AG10803 (cell line): ENCODE results near the gene DHRSX.

ENCODE experiments used
- DNase-seq: peaks from one replicate; pipeline ENCODE4 v3.0.0; 2010; ENCODE audit warnings: low read depth
- H3K4me3 ChIP-seq: 2 replicates; pipeline ENCODE4 v1.5.1; 2011; ENCODE audit warnings: mild to moderate bottlenecking, low read length, control low read depth
- CTCF ChIP-seq: conservative IDR thresholded peaks from 2 replicates; pipeline ENCODE4 v1.5.1; 2011; ENCODE audit warnings: mild to moderate bottlenecking, low read length, control low read depth, inconsistent platforms

The DHRSX gene

DNA sequence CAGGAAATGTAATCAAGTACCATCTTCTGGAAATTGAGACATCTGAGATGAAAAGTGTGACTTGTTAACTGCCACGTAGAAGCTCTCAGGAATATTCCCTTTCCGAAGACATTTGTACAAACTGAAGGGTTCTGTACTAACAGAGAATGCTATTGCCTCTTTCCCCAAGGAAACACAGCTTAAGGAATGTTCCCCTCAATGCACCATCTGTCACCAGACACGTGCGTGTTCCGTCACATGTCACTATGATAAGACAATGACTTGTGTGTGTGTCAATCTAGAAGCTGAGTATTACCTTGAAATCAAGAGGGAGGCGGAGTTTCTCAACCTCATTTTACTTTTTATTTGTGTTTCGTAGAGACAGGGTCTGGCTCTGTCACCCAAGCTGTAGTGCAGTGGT is 58.1 kb downstream of the DHRSX start:
- DNase-seq = no peak
- TF ChIP-seq CTCF = no peak

DNA sequence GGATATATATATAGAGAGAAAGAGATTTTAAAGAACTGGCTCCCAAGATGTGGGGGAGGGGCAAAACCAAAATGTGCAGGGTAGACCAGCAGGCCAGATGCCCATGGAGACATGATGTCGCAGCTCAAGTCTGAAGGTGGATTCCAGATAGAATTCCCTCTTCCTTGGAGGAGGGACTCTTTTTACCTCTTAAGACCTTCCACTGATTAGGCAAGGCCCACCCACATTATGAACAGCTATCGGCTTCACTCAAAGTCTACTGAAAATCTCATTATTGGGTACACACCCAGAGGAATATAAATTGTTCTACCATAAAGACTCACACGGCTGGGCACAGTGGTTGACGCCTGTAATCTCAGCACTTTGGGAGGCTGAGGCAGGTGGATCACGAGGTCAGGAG is 59.3 kb downstream of the DHRSX start:
- no peak for TF ChIP-seq CTCF
- no peak overlapping the region for H3K4me3 ChIP-seq
- DNase-seq = no peak

More for the DNA sequence above, 58.1 kb downstream of the DHRSX start:
- H3K4me3 ChIP-seq = no peak overlapping the region

GRCh38 chrX:2439613-2440012 is 61.2 kb downstream of the DHRSX start:
- no peak overlapping the region for H3K4me3 ChIP-seq
- no peak for DNase-seq
- no peak for TF ChIP-seq CTCF

- no peak for DNase-seq
- no peak for TF ChIP-seq CTCF
Measured at GRCh38 chrX:2435465-2435864, 65.3 kb downstream of the DHRSX start.

DNA sequence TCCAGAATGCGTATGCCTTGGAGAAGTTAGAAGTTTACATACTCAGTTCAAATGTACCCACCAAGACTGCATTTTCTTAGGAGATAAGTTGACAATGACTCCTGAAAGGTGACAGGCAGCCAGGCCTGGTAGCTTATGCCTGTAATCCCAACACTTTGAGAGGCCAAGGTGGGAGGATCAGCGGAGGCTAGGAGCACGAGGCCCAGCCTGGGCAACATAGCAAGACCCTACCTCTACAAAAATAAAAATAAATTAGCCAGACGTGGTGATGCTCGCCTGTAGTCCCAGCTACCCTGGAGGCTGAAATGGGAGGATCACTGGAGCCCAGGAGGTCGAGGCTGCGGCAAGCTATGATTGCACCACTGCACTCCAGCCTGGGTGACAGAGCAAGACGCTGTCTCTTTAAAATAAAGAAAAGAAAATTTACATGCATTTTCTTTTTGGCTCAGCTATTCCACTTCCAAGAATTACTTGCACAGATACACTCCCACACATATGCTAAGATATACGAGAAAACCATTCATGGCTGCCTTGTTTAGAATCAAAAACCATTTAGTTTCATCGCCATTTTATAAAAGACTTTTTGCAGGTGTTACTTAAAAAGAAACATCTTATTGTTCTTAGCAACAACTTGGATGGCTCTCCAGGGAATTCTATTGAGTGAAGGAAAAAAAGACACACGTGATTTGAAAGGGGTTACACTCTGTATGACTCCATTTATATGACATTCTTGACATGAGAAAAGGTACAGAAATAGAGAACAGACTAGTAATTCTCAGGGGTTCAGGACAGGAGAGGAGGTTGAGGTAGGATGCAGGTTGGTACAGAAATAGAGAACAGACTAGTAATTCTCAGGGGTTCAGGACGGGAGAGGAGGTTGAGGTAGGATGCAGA is 66.3 kb downstream of the DHRSX start:
- no peak overlapping the region for H3K4me3 ChIP-seq
- TF ChIP-seq CTCF = no peak
- DNase-seq = no peak

More at GRCh38 chrX:2435465-2435864, 65.3 kb downstream of the DHRSX start:
- no peak overlapping the region for H3K4me3 ChIP-seq

- no peak for TF ChIP-seq CTCF
- H3K4me3 ChIP-seq = no peak overlapping the region
Measured at GRCh38 chrX:2432298-2432863, 68.4 kb downstream of the DHRSX start.

More at GRCh38 chrX:2432298-2432863, 68.4 kb downstream of the DHRSX start:
- no peak for DNase-seq
